ENCODE data around the gene USP17L29.
"Not testable (repeated sequence)": the region's sequence is repeated elsewhere in the genome, so short reads cannot be mapped to it uniquely, and the experiment has no call there.

DNA sequence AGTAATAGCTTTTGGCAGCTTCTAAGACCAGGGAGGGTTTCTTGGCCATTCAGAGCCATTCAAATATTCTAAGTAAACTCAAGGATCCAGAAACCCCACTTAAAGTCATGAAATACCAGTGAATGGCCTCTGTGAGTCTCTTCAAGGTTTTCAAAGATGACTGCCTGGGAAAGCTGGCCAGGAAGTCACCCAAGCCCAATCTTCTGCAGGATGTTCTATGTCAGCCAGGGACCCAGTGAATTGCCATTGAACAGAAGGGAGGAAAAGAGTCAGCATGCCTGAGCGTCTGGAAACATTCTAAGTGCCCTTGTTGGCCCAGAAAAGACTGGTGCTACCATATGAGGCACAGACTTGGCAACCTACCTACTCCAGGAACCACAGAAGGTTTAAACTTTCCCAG, 26.4 kb downstream of the USP17L29 start:
- TF ChIP-seq NRF1 (conservative IDR thresholded peaks at IDR 0.05 in 1 of 2, IDR thresholded peaks at IDR 0.05 in 1 of 2); ZNF174 (CRISPR knock-in tag; IDR thresholded peaks at IDR 0.05); ZBTB8A (IDR thresholded peaks at IDR 0.05; ENCODE audit: partially characterized antibody); ETS1 (conservative IDR thresholded peaks at IDR 0.05; ENCODE audit: control insufficient read depth, low read depth, low read length); SRSF9 (IDR thresholded peaks at IDR 0.05; ENCODE audit: borderline replicate concordance, low read depth, low read length); SREBF2 (CRISPR knock-in tag; IDR thresholded peaks at IDR 0.05); KDM1A (IDR thresholded peaks at IDR 0.05); ZNF445 (CRISPR knock-in tag; IDR thresholded peaks at IDR 0.05; ENCODE audit: low read depth); POLR2A (conservative IDR thresholded peaks at IDR 0.05); FIP1L1 (IDR thresholded peaks at IDR 0.05; ENCODE audit: low read depth, low read length, poor library complexity, severe bottlenecking); ZNF146 (CRISPR knock-in tag; IDR thresholded peaks at IDR 0.05; ENCODE audit: unreplicated experiment); CTCF (IDR thresholded peaks at IDR 0.05 in 2 of 3, conservative IDR thresholded peaks at IDR 0.05 in 1 of 3; ENCODE audit: insufficient read depth in 2 of 3, low read depth in 1 of 3, low read length in 3 of 3); ZNF121 (CRISPR knock-in tag; conservative IDR thresholded peaks at IDR 0.05); SPI1 (IDR thresholded peaks at IDR 0.05; ENCODE audit: borderline replicate concordance, low read depth, low read length): not testable (repeated sequence)

Measured in K562 (cell line).